GM23248 (cell line): Measurements from ENCODE around the gene RAI1. TPM values are rescaled to one million over a fixed set of nuclear protein-coding genes. Genes with fewer than 3 reads are reported as not detected.

ENCODE experiments used
- DNase-seq: peaks from one replicate; pipeline ENCODE4 v3.0.0-alpha.2; 2015
- H2AFZ ChIP-seq: fragments of 200-600 bp; sonication (generic); 2 replicates; pipeline ENCODE4 v1.6.1; 2016; ENCODE audit warnings: antibody characterized with exemption
- H3F3A ChIP-seq: fragments of 200-600 bp; sonication (generic); 2 replicates; pipeline ENCODE4 v1.6.1; 2016; ENCODE audit warnings: mild to moderate bottlenecking, antibody characterized with exemption, mixed run types; ENCODE audit not compliant: insufficient read depth
- H3K27ac ChIP-seq: fragments of 200-600 bp; sonication (generic); 2 replicates; pipeline ENCODE4 v1.5.1; 2016; ENCODE audit warnings: mild to moderate bottlenecking
- H3K27me3 ChIP-seq: fragments of 200-600 bp; sonication (generic); replicated peaks from 2 replicates; pipeline ENCODE4 v1.6.1; 2016; ENCODE audit warnings: mild to moderate bottlenecking; ENCODE audit not compliant: insufficient read depth
- H3K36me3 ChIP-seq: fragments of 200-600 bp; sonication (generic); 2 replicates; pipeline ENCODE4 v1.6.1; 2016; ENCODE audit warnings: low read depth, mild to moderate bottlenecking
- H3K4me1 ChIP-seq: fragments of 200-600 bp; sonication (generic); 2 replicates; pipeline ENCODE4 v1.6.1; 2016; ENCODE audit warnings: mild to moderate bottlenecking; ENCODE audit not compliant: insufficient read depth
- H3K4me2 ChIP-seq: fragments of 200-600 bp; sonication (generic); one replicate; pipeline ENCODE4 v1.6.1; 2016; ENCODE audit warnings: mild to moderate bottlenecking; ENCODE audit not compliant: unreplicated experiment
- H3K4me3 ChIP-seq: fragments of 200-600 bp; sonication (generic); 2 replicates; pipeline ENCODE4 v1.5.1; 2016; ENCODE audit warnings: mild to moderate bottlenecking
- H3K79me2 ChIP-seq: fragments of 200-600 bp; sonication (generic); 2 replicates; pipeline ENCODE4 v1.6.1; 2016; ENCODE audit warnings: mild to moderate bottlenecking; ENCODE audit not compliant: insufficient read depth
- H3K9ac ChIP-seq: fragments of 200-600 bp; sonication (generic); 2 replicates; pipeline ENCODE4 v1.6.1; 2016; ENCODE audit warnings: mild to moderate bottlenecking
- H3K9me2 ChIP-seq: fragments of 200-600 bp; sonication (generic); 2 replicates; pipeline ENCODE4 v1.6.1; 2016; ENCODE audit warnings: mixed run types, mild to moderate bottlenecking, moderate library complexity; ENCODE audit not compliant: insufficient read depth
- H3K9me3 ChIP-seq: fragments of 200-600 bp; sonication (generic); one replicate; pipeline ENCODE4 v1.6.1; 2017; ENCODE audit warnings: low read depth
- H4K20me1 ChIP-seq: fragments of 200-600 bp; sonication (generic); 2 replicates; pipeline ENCODE4 v1.6.0; 2016; ENCODE audit not compliant: insufficient read depth
- EZH2 ChIP-seq: fragments of 200-600 bp; sonication (generic); IDR thresholded peaks from 2 replicates; pipeline ENCODE4 v1.6.1; 2018; ENCODE audit warnings: antibody characterized with exemption, mild to moderate bottlenecking; ENCODE audit not compliant: insufficient read depth, poor library complexity, severe bottlenecking
- EZH2phosphoT487 ChIP-seq: fragments of 200-600 bp; sonication (generic); IDR thresholded peaks from 2 replicates; pipeline ENCODE4 v1.6.1; 2018; ENCODE audit warnings: antibody characterized with exemption, moderate library complexity, mild to moderate bottlenecking, low read depth; ENCODE audit not compliant: insufficient read depth
- WGBS, 2 experiments: methylation state at CpG; one replicate each; pipeline ENCODE4 v1.1.6; 2015 to 2017; ENCODE audit warnings: low lambda C conversion rate in 2 of 2, low coverage in 1 of 2; ENCODE audit errors: missing lambda C conversion rate in 2 of 2; 5-methylcytosine and 5-hydroxymethylcytosine counted together
- in situ Hi-C: fragments of 300-500 bp; cut with MboI; formaldehyde crosslinking; loops from 2 replicates; pipeline ENCODE4 v1.15.0; 2020
- polyA plus RNA-seq: library from polyadenylated mRNA; unstranded; fragments of >200 nt; fragmentation: Nextera tagmentation; extraction: Ambion mirVana; gene quantifications from 2 replicates; pipeline ENCODE4 v1.2.1, GENCODE V29; 2016
- total RNA-seq: library from RNA; depleted of rRNA; stranded (reverse); fragments of >200 nt; shearing (Covaris generic); gene quantifications from 2 replicates; pipeline ENCODE4 v1.2.3, GENCODE V29; 2014

Gene RAI1
- total and polyA plus RNA-seq, 2 experiments from 2014 or later = 5.2 to 9.1 TPM

GRCh38 chr17:17698869-17699351 is 17.7 kb downstream of the RAI1 start:
- H3K36me3 ChIP-seq = no peaks in the 10 kb centered on the region
- H3K79me2 ChIP-seq = peaks cover 89% of the 10 kb centered on the region
- no peak overlapping the region for H3K27ac ChIP-seq
- TF ChIP-seq EZH2phosphoT487 (no peak), EZH2 (no peak)
- 35 to 39% methylated on average over 8 of the region's 8 CpGs for WGBS, 2 experiments
- H4K20me1 ChIP-seq = no peaks in the 10 kb centered on the region
- no peaks in the 10 kb centered on the region for H3K27me3 ChIP-seq
- peaks cover 27% of the 10 kb centered on the region for H3K4me1 ChIP-seq
- H3K9me2 ChIP-seq = no peaks in the 10 kb centered on the region
- no peak overlapping the region for H2AFZ ChIP-seq
- peak; percentile 45 for DNase-seq
- no peak overlapping the region for H3K4me2 ChIP-seq
- H3F3A ChIP-seq = peaks cover 9% of the 10 kb centered on the region
- in situ Hi-C loops = loop anchor here (25.0 kb wide), 2 partner anchors 163 to 338 kb away; partner anchors contain the start of genes ATPAF2 and GID4
- H3K9ac ChIP-seq = no peak overlapping the region
- H3K4me3 ChIP-seq = no peak overlapping the region
- H3K9me3 ChIP-seq = no peaks in the 10 kb centered on the region

- H3K4me1 ChIP-seq = peaks cover 26% of the 10 kb centered on the region
- H2AFZ ChIP-seq = no peak overlapping the region
- H3K36me3 ChIP-seq = no peaks in the 10 kb centered on the region
- no peak overlapping the region for H3K4me3 ChIP-seq
- peaks cover 9% of the 10 kb centered on the region for H3F3A ChIP-seq
- H3K9me3 ChIP-seq = no peaks in the 10 kb centered on the region
- no peaks in the 10 kb centered on the region for H4K20me1 ChIP-seq
- peaks cover 90% of the 10 kb centered on the region for H3K79me2 ChIP-seq
- no peak for DNase-seq
- no peak overlapping the region for H3K4me2 ChIP-seq
- in situ Hi-C loops = loop anchor here (25.0 kb wide), 2 partner anchors 163 to 338 kb away; partner anchors contain the start of genes ATPAF2 and GID4
- H3K27ac ChIP-seq = no peak overlapping the region
- no peaks in the 10 kb centered on the region for H3K9me2 ChIP-seq
- WGBS, 2 experiments = 79 to 94% methylated on average over 5 to 7 of the region's 7 CpGs
- no peak overlapping the region for H3K9ac ChIP-seq
- no peaks in the 10 kb centered on the region for H3K27me3 ChIP-seq
- no peak for TF ChIP-seq EZH2phosphoT487
- no peak for TF ChIP-seq EZH2
Observed at GRCh38 chr17:17699491-17699890, 18.2 kb downstream of the RAI1 start.

- Histone ChIP-seq H4K20me1 (no peaks in the 10 kb centered on the region), H3K27me3 (no peaks in the 10 kb centered on the region), H3K4me3 (no peak overlapping the region), H2AFZ (no peak overlapping the region), H3K79me2 (peaks cover 99% of the 10 kb centered on the region), H3K9ac (no peak overlapping the region), H3K4me1 (peaks cover 26% of the 10 kb centered on the region), H3K27ac (no peak overlapping the region), H3K36me3 (no peaks in the 10 kb centered on the region), H3F3A (peaks cover 9% of the 10 kb centered on the region), H3K9me3 (no peaks in the 10 kb centered on the region), H3K4me2 (no peak overlapping the region), H3K9me2 (no peaks in the 10 kb centered on the region)
- no peak for TF ChIP-seq EZH2phosphoT487
- no peak for TF ChIP-seq EZH2
- WGBS, 2 experiments = 79 to 92% methylated on average over 37 to 86 of the region's 86 CpGs
- DNase-seq = no peak
- in situ Hi-C loops = no loop called here
Observed at GRCh38 chr17:17700251-17700969, 19.2 kb downstream of the RAI1 start.

GRCh38 chr17:17701112-17701511 is 19.9 kb downstream of the RAI1 start:
- in situ Hi-C loops = no loop called here
- peaks cover 99% of the 10 kb centered on the region for H3K79me2 ChIP-seq
- H3K4me1 ChIP-seq = peaks cover 19% of the 10 kb centered on the region
- no peaks in the 10 kb centered on the region for H3K9me2 ChIP-seq
- 74 to 80% methylated on average over 2 of the region's 2 CpGs for WGBS, 2 experiments
- H3K27me3 ChIP-seq = no peaks in the 10 kb centered on the region
- no peaks in the 10 kb centered on the region for H3K9me3 ChIP-seq
- H3K27ac ChIP-seq = no peak overlapping the region
- H3K4me2 ChIP-seq = no peak overlapping the region
- H4K20me1 ChIP-seq = no peaks in the 10 kb centered on the region
- peaks cover 4% of the 10 kb centered on the region for H3F3A ChIP-seq
- TF ChIP-seq EZH2phosphoT487 (no peak), EZH2 (no peak)
- H3K9ac ChIP-seq = no peak overlapping the region
- DNase-seq = no peak
- H3K36me3 ChIP-seq = no peaks in the 10 kb centered on the region
- no peak overlapping the region for H3K4me3 ChIP-seq
- no peak overlapping the region for H2AFZ ChIP-seq
